Panc1 (cell line): ENCODE results near the gene DHRS4. TPM values are rescaled to one million over a fixed set of nuclear protein-coding genes. Genes with fewer than 3 reads are reported as not detected.
"Not testable (repeated sequence)": the region's sequence is repeated elsewhere in the genome, so short reads cannot be mapped to it uniquely, and the experiment has no call there.

Source experiments
- ATAC-seq: fragments of 200-7000 bp; cut with Tn5 transposase; 2 replicates; pipeline ENCODE4 v1.9.1; 2020; ENCODE audit warnings: mild to moderate bottlenecking, moderate library complexity
- BruUV-seq: library from RNA; stranded (reverse); fragments of 400-500 nt; replicated peaks from 2 replicates; lab custom pipeline; 2021; lab: Mats Ljungman, UMichigan
- CTCF ChIA-PET: fragments of 300-600 bp; sonication (Branson Sonifier 250); formaldehyde crosslinking; loops from one replicate; lab custom pipeline; 2022; ENCODE audit warnings: antibody characterized with exemption; lab: Charles Lee
- POLR2A ChIA-PET: fragments of 300-600 bp; sonication (Branson Sonifier 250); formaldehyde crosslinking; loops from one replicate; lab custom pipeline; 2022; ENCODE audit warnings: antibody characterized with exemption; lab: Charles Lee
- DNase-seq: peaks from one replicate; pipeline ENCODE4 v3.0.0-alpha.2; 2010; ENCODE audit warnings: low read depth, low spot score
- H3K27ac ChIP-seq: 2 replicates; pipeline ENCODE4 v1.5.1; 2011; ENCODE audit warnings: mild to moderate bottlenecking, low read length, inconsistent platforms
- H3K27me3 ChIP-seq: fragments of 200-500 bp; sonication (Bioruptor generic); 2 replicates; pipeline ENCODE4 v1.6.0; 2014; ENCODE audit warnings: low read length, inconsistent platforms; ENCODE audit not compliant: control insufficient read depth, insufficient read depth
- H3K36me3 ChIP-seq: fragments of 200-500 bp; sonication (Bioruptor generic); 2 replicates; pipeline ENCODE4 v1.5.1; 2014; ENCODE audit warnings: inconsistent platforms, mild to moderate bottlenecking, low read length, moderate library complexity; ENCODE audit not compliant: control insufficient read depth, insufficient read depth
- H3K4me1 ChIP-seq: 2 replicates; pipeline ENCODE4 v1.5.1; 2011; ENCODE audit warnings: inconsistent platforms, mild to moderate bottlenecking, low read length, moderate library complexity; ENCODE audit not compliant: control insufficient read depth, insufficient read depth
- H3K4me3 ChIP-seq, 2 experiments: 2 replicates each; pipeline ENCODE4 v1.5.1; 2011 to 2012; ENCODE audit warnings: low read depth in 2 of 2, low read length in 2 of 2, mild to moderate bottlenecking in 2 of 2, inconsistent platforms in 1 of 2, moderate library complexity in 1 of 2
- H3K9me3 ChIP-seq: fragments of 200-500 bp; sonication (Bioruptor generic); 2 replicates; pipeline ENCODE4 v1.5.1; 2014; ENCODE audit warnings: low read depth, mild to moderate bottlenecking, inconsistent platforms, low read length, moderate library complexity; ENCODE audit not compliant: control insufficient read depth, insufficient read depth
- POLR2AphosphoS5 ChIP-seq: IDR thresholded peaks from 2 replicates; pipeline ENCODE4 v1.6.1; 2012; ENCODE audit warnings: mild to moderate bottlenecking, low read depth, low read length, moderate library complexity
- SIN3A ChIP-seq: IDR thresholded peaks from 2 replicates; pipeline ENCODE4 v1.6.1; 2012; ENCODE audit warnings: low read depth, mild to moderate bottlenecking, low read length, moderate library complexity, borderline replicate concordance; ENCODE audit not compliant: insufficient read depth
- TCF7L2 ChIP-seq: IDR thresholded peaks from 2 replicates; pipeline ENCODE4 v1.6.1; 2011; ENCODE audit warnings: mild to moderate bottlenecking, low read depth, low read length, inconsistent platforms
- in situ Hi-C: cut with HindIII; loops from 2 replicates; pipeline ENCODE4 v1.10.0; 2016; ENCODE audit warnings: low sequenced_read_pairs, low pct_unique_long_range_greater_than_20kb
- intact Hi-C: fragments of 100-400 bp; cut with micrococcal nuclease; formaldehyde crosslinking; loops from one replicate; pipeline ENCODE4 v1.10.0; 2022; ENCODE audit not compliant: unreplicated experiment
- total RNA-seq: library from RNA; stranded (reverse); gene quantifications from one replicate; pipeline ENCODE4 v1.2.1, GENCODE V29; 2021; ENCODE audit not compliant: unreplicated experiment
- TF ChIP-seq, protein P1 (sequence below): fragments of 450-650 bp; IDR thresholded peaks from 2 replicates; pipeline ENCODE4 v1.5.1; 2017; ENCODE audit warnings: mild to moderate bottlenecking
- TF ChIP-seq, protein P2 (sequence below), 2 experiments: IDR thresholded peaks; 2 replicates each; pipeline ENCODE4 v1.6.1; 2011 to 2012; ENCODE audit warnings: low read depth in 2 of 2, control low read depth in 1 of 2, low read length in 1 of 2, mild to moderate bottlenecking in 1 of 2, moderate library complexity in 1 of 2; ENCODE audit not compliant: insufficient read depth in 1 of 2

DHRS4 gene
- total RNA-seq, 1 experiment from 2014 or later = 13.5 TPM

DNA sequence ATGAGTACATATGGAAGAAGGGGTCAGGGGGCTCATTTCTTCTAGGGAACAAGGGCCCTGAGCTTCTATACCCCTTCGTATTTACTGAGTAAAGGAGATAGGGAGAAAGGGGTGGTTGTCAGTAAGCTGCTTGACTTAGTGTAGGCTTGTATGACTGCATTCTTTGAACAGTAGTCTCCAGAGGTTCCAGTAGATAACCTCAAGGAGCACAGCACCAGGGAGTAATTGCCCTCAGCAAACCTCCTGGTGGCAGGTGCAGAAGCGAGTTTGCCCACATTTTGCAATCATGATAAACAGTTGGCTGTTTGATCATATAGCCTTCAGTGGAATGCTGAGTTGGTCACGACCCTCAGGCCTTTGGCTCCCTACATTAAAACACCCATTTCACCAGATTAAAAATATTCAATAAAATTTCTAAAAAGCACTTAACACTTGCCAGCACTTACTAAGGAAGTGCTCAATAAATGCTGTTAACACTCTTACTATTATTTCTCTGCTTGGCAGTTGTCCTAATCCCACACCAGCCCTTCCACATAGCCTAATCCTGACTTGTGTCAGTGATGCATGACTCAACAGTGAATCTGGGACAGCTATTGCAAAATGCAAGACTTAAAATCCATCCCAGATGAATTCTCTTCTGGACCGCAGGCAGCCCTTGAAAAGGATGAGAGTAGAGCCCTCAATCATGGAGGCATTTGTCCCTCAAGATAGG lies 31.5 kb downstream of the DHRS4 start:
- H3K27ac ChIP-seq = no peak overlapping the region
- in situ Hi-C loops = no loop called here

DNA sequence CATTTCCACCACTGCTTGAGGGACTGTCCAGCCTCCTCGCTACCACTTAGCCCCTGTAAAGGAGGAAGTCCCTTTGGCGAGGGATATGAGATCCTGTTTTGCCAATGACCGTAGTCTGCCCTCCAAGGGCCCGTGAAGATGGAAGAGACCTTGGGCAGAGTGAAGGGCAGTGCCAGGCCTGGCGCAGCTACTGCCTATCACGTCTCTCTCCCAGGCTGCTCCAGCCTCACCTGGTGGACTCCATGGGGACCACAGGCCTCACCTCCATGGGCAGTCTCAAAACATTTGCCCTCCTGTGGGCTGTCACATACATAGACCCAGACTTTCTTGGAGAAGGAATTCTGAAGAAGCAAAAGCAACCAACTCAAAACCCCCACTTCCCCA lies 34.6 kb downstream of the DHRS4 start:
- intact Hi-C loops, CTCF ChIA-PET: not testable (repeated sequence)
- peak overlapping the region; percentile 23 to 41; a peak in 3 of 4 replicates for H3K4me3 ChIP-seq

More for the DNA sequence above, 31.5 kb downstream of the DHRS4 start:
- H3K9me3 ChIP-seq = no peaks in the 10 kb centered on the region
- no TSS peak for BruUV-seq
- TF ChIP-seq POLR2AphosphoS5 (no peak), SIN3A (no peak), TCF7L2 (no peak)
- TF ChIP-seq, protein P1, sequence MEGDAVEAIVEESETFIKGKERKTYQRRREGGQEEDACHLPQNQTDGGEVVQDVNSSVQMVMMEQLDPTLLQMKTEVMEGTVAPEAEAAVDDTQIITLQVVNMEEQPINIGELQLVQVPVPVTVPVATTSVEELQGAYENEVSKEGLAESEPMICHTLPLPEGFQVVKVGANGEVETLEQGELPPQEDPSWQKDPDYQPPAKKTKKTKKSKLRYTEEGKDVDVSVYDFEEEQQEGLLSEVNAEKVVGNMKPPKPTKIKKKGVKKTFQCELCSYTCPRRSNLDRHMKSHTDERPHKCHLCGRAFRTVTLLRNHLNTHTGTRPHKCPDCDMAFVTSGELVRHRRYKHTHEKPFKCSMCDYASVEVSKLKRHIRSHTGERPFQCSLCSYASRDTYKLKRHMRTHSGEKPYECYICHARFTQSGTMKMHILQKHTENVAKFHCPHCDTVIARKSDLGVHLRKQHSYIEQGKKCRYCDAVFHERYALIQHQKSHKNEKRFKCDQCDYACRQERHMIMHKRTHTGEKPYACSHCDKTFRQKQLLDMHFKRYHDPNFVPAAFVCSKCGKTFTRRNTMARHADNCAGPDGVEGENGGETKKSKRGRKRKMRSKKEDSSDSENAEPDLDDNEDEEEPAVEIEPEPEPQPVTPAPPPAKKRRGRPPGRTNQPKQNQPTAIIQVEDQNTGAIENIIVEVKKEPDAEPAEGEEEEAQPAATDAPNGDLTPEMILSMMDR = no peak
- TF ChIP-seq, protein P2, sequence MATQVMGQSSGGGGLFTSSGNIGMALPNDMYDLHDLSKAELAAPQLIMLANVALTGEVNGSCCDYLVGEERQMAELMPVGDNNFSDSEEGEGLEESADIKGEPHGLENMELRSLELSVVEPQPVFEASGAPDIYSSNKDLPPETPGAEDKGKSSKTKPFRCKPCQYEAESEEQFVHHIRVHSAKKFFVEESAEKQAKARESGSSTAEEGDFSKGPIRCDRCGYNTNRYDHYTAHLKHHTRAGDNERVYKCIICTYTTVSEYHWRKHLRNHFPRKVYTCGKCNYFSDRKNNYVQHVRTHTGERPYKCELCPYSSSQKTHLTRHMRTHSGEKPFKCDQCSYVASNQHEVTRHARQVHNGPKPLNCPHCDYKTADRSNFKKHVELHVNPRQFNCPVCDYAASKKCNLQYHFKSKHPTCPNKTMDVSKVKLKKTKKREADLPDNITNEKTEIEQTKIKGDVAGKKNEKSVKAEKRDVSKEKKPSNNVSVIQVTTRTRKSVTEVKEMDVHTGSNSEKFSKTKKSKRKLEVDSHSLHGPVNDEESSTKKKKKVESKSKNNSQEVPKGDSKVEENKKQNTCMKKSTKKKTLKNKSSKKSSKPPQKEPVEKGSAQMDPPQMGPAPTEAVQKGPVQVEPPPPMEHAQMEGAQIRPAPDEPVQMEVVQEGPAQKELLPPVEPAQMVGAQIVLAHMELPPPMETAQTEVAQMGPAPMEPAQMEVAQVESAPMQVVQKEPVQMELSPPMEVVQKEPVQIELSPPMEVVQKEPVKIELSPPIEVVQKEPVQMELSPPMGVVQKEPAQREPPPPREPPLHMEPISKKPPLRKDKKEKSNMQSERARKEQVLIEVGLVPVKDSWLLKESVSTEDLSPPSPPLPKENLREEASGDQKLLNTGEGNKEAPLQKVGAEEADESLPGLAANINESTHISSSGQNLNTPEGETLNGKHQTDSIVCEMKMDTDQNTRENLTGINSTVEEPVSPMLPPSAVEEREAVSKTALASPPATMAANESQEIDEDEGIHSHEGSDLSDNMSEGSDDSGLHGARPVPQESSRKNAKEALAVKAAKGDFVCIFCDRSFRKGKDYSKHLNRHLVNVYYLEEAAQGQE (IDR thresholded peaks at IDR 0.05; ENCODE audit: insufficient read depth in 1 of 2, low read depth in 2 of 2, low read length in 1 of 2) = no peak
- POLR2A ChIA-PET = no interaction called here
- no peaks in the 10 kb centered on the region for H3K4me1 ChIP-seq
- ATAC-seq = no peak
- no peak for DNase-seq
- no peak overlapping the region for H3K4me3 ChIP-seq
- no peaks in the 10 kb centered on the region for H3K36me3 ChIP-seq
- intact Hi-C loops = no loop called here
- CTCF ChIA-PET = no interaction called here
- H3K27me3 ChIP-seq = no peaks in the 10 kb centered on the region

More for the DNA sequence above, 34.6 kb downstream of the DHRS4 start:
- H3K27ac ChIP-seq, H3K9me3 ChIP-seq, H3K36me3 ChIP-seq, H3K27me3 ChIP-seq, BruUV-seq, in situ Hi-C loops, POLR2A ChIA-PET, DNase-seq, H3K4me1 ChIP-seq: not testable (repeated sequence)
- peak; percentile 74 for ATAC-seq
